ENCODE results near the gene IL1R2. TPM values are rescaled to one million over a fixed set of nuclear protein-coding genes. Genes with fewer than 3 reads are reported as not detected.
A peak's percentile ranks its signal among the peaks of the same experiment; 100 is the strongest.

IL1R2 gene
- polyA plus RNA-seq, 6 donors from 2014 or later: 0.70 TPM; not detected in 5

DNA sequence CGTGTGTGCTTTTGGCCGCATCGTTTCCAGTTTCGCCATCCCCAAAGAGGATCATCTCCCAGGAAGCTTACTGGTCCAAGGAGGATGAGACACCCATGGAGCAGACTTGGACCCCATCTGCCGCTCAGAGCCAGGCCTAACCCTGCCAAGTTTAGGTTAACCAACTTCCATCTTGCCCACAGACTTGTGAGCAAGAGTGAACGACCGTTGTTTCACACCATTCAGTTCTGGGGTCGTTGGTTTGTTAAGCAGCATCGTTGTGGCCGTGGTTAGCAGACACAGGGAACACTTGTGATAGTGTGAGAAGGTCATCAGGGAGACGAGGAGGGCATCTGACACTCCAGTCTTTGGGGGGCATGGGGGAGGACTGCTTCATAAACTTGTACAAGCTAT lies 15.1 kb downstream of the IL1R2 start:
- Mint-ChIP-seq H3K4me1 (peaks cover 6 to 7% (median 6%) of the 10 kb centered on the region in 3 donors), H3K9me3 (peaks cover 0 to 2% (median 0%) of the 10 kb centered on the region in 7 donors), H3K27me3 (peaks cover 6 to 22% (median 9%) of the 10 kb centered on the region in 3 donors), H3K36me3 (no peaks in the 10 kb centered on the region), H3K4me3 (no peak overlapping the region), H3K27ac (peak overlapping the region in 1 of 6 donors; percentile 14)
- ATAC-seq (ENCODE audit: low read depth in 2 of 2): no peak
- no peak for DNase-seq

GRCh38 chr2:102008490-102008889 lies 16.7 kb downstream of the IL1R2 start:
- H3K36me3 Mint-ChIP-seq: no peaks in the 10 kb centered on the region
- peaks cover 0 to 3% (median 2%) of the 10 kb centered on the region in 7 donors for H3K9me3 Mint-ChIP-seq
- no peak for ATAC-seq (ENCODE audit: low read depth in 2 of 2)
- H3K4me1 Mint-ChIP-seq: peaks cover 6 to 7% (median 6%) of the 10 kb centered on the region in 3 donors
- no peak overlapping the region for H3K27ac Mint-ChIP-seq
- H3K4me3 Mint-ChIP-seq: no peak overlapping the region
- DNase-seq: no peak
- peaks cover 6 to 22% (median 9%) of the 10 kb centered on the region in 3 donors for H3K27me3 Mint-ChIP-seq

GRCh38 chr2:102009557-102009956 lies 17.8 kb downstream of the IL1R2 start:
- no peak for DNase-seq
- peaks cover 0 to 9% (median 2%) of the 10 kb centered on the region in 7 donors for H3K9me3 Mint-ChIP-seq
- no peak for ATAC-seq (ENCODE audit: low read depth in 2 of 2)
- H3K27ac Mint-ChIP-seq: no peak overlapping the region
- no peaks in the 10 kb centered on the region for H3K36me3 Mint-ChIP-seq
- peaks cover 6 to 7% (median 6%) of the 10 kb centered on the region in 3 donors for H3K4me1 Mint-ChIP-seq
- no peak overlapping the region for H3K4me3 Mint-ChIP-seq
- H3K27me3 Mint-ChIP-seq: peaks cover 6 to 22% (median 9%) of the 10 kb centered on the region in 3 donors

DNA sequence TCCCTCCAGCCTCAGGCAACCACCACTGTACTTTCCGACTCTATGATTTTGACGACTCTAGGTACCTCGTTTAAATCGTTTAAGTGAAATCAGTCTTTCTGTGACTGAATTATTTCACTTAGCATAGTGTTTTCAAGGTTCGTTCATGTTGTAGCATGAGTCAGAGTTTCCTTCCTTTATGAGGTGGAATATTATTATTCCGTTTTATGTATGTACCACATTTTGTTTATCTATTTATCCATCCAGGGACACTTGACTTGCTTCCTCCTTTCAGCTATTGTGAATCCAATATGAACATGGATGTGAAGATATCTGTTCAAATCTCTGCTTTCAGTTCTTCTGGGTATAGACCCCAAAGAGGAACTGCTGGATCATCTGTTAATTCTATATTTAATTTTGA lies 19.1 kb downstream of the IL1R2 start:
- no peak for DNase-seq
- peaks cover 6 to 17% (median 9%) of the 10 kb centered on the region in 3 donors for H3K27me3 Mint-ChIP-seq
- ATAC-seq (ENCODE audit: low read depth in 2 of 2): peak in 1 of 2 donors; percentile 33
- peak overlapping the region in 1 of 6 donors; percentile 9 for H3K27ac Mint-ChIP-seq
- H3K9me3 Mint-ChIP-seq: peaks cover 0 to 9% (median 2%) of the 10 kb centered on the region in 7 donors
- H3K4me1 Mint-ChIP-seq: peaks cover 6 to 7% (median 6%) of the 10 kb centered on the region in 3 donors
- no peaks in the 10 kb centered on the region for H3K36me3 Mint-ChIP-seq
- H3K4me3 Mint-ChIP-seq: no peak overlapping the region

GRCh38 chr2:102012061-102012614 lies 20.4 kb downstream of the IL1R2 start:
- Mint-ChIP-seq H3K9me3 (peaks cover 0 to 9% (median 2%) of the 10 kb centered on the region in 7 donors), H3K27ac (no peak overlapping the region), H3K27me3 (peaks cover 0 to 12% (median 4%) of the 10 kb centered on the region in 3 donors), H3K4me1 (peaks cover 6 to 7% (median 6%) of the 10 kb centered on the region in 3 donors), H3K4me3 (no peak overlapping the region), H3K36me3 (no peaks in the 10 kb centered on the region)
- DNase-seq (no peak), ATAC-seq (ENCODE audit: low read depth in 2 of 2) (no peak)

DNA sequence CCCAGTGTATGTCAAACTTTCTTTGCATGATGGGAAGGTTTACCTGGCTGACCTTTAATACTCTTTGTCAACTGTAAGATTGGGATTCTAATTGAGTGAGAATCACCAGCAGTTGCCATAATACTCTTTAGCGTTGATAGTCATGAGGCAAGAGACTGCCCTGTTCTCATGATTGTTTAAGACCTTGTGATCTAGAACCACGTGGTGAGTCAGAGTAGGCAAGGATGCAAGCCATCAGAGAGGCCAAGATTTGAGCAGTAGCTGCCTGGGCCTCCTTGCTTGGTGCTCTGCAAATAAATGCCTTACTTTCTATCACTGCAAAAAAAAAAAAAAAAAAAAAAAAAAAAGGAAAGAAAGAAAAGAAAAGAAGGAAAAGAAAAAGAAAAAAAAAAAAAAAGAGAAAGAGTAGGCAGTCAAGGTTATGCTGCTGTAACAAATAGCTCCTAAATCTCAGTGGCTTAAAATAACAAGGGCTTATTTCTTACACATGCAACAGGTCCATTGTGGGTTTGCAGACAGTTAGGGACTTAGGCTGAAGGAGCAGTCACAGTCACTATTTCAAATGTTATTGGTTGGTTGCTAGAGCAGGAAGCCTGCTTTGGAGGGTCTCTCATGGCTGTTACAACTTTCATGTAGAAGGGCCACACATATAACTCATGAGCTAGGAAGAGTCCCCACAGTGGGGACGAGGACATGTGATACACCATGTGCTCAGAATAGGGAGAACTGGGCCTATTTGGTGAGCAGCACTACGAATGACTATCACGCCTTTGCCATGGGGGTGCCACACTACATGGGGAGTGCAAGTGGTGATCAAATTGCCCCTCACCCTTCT lies 21.7 kb downstream of the IL1R2 start:
- H3K4me1 Mint-ChIP-seq: peaks cover 6 to 7% (median 6%) of the 10 kb centered on the region in 3 donors
- peaks cover 0 to 5% (median 4%) of the 10 kb centered on the region in 3 donors for H3K27me3 Mint-ChIP-seq
- no peak overlapping the region for H3K4me3 Mint-ChIP-seq
- no peak for DNase-seq
- H3K9me3 Mint-ChIP-seq: peaks cover 0 to 9% (median 2%) of the 10 kb centered on the region in 7 donors
- no peaks in the 10 kb centered on the region for H3K36me3 Mint-ChIP-seq
- no peak overlapping the region for H3K27ac Mint-ChIP-seq
- no peak for ATAC-seq (ENCODE audit: low read depth in 2 of 2)

DNA sequence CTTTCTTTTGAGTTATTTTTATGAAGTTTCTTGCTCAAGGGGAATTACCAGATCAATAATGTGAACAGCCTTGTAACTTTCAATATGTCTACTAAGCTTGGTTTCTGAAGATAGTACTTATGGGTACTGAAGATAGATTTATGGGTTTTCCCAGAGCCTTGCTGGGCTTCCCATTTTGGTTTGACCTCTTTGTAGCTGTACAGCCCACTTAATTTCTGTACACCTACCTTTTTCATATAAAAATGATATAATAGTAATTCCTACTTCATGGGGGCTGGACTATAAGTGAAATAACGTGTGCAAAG lies 22.2 kb downstream of the IL1R2 start:
- Mint-ChIP-seq H3K4me1 (peaks cover 6 to 7% (median 6%) of the 10 kb centered on the region in 3 donors), H3K36me3 (no peaks in the 10 kb centered on the region), H3K27me3 (peaks cover 0 to 5% (median 4%) of the 10 kb centered on the region in 3 donors), H3K27ac (no peak overlapping the region), H3K9me3 (peaks cover 0 to 9% (median 2%) of the 10 kb centered on the region in 7 donors), H3K4me3 (no peak overlapping the region)
- DNase-seq (no peak), ATAC-seq (ENCODE audit: low read depth in 2 of 2) (no peak)

DNA sequence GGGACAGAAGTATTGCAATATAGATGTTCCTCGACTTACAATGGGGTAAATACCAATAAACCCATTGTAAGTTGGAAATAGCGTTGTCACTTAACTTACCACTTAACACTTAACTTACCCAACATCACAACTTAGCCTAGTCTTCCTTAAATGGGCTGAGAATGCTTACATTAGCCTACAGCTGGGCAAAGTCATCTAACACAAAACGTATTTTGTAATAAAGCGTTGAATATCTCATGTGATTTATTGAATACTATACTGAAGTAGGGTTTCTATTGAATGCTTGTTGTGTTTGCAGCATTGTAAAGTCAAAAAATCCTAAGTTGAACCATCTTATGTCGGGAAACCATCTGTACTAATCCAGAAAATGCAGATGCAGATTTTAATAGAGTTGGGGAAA lies 23.6 kb downstream of the IL1R2 start:
- no peak for ATAC-seq (ENCODE audit: low read depth in 2 of 2)
- Mint-ChIP-seq H3K9me3 (peaks cover 0 to 9% (median 2%) of the 10 kb centered on the region in 7 donors), H3K27ac (no peak overlapping the region), H3K4me1 (peaks cover 6 to 7% (median 7%) of the 10 kb centered on the region in 3 donors), H3K27me3 (peaks cover 0 to 11% (median 4%) of the 10 kb centered on the region in 3 donors), H3K36me3 (no peaks in the 10 kb centered on the region), H3K4me3 (no peak overlapping the region)
- DNase-seq: no peak

- H3K4me1 Mint-ChIP-seq: peaks cover 0 to 4% (median 0%) of the 10 kb centered on the region in 3 donors
- H3K27ac Mint-ChIP-seq: peak overlapping the region in 1 of 6 donors; percentile 27
- no peak for DNase-seq
- ATAC-seq (ENCODE audit: low read depth in 2 of 2): no peak
- peaks cover 0 to 15% (median 0%) of the 10 kb centered on the region in 3 donors for H3K27me3 Mint-ChIP-seq
- peaks cover 0 to 9% (median 2%) of the 10 kb centered on the region in 7 donors for H3K9me3 Mint-ChIP-seq
- no peaks in the 10 kb centered on the region for H3K36me3 Mint-ChIP-seq
- H3K4me3 Mint-ChIP-seq: no peak overlapping the region
Observed at GRCh38 chr2:102016399-102016955, 24.7 kb downstream of the IL1R2 start.

- Mint-ChIP-seq H3K9me3 (peaks cover 0 to 3% (median 0%) of the 10 kb centered on the region in 7 donors), H3K4me1 (peaks cover 0 to 4% (median 0%) of the 10 kb centered on the region in 3 donors), H3K4me3 (no peak overlapping the region), H3K27me3 (peaks cover 0 to 15% (median 0%) of the 10 kb centered on the region in 3 donors), H3K27ac (no peak overlapping the region), H3K36me3 (no peaks in the 10 kb centered on the region)
- no peak for ATAC-seq (ENCODE audit: low read depth in 2 of 2)
- DNase-seq: no peak
Observed at GRCh38 chr2:102018823-102019445, 27.2 kb downstream of the IL1R2 start.

GRCh38 chr2:102020596-102021170 lies 28.9 kb downstream of the IL1R2 start:
- ATAC-seq (ENCODE audit: low read depth in 2 of 2): peak; percentile 61 to 78
- Mint-ChIP-seq H3K27me3 (peaks cover 0 to 15% (median 0%) of the 10 kb centered on the region in 3 donors), H3K36me3 (no peaks in the 10 kb centered on the region)

GRCh38 chr2:102021779-102022178 lies 30.0 kb downstream of the IL1R2 start:
- DNase-seq: no peak
- no peaks in the 10 kb centered on the region for H3K36me3 Mint-ChIP-seq
- peaks cover 0 to 2% (median 0%) of the 10 kb centered on the region in 7 donors for H3K9me3 Mint-ChIP-seq
- no peak for ATAC-seq (ENCODE audit: low read depth in 2 of 2)
- H3K27me3 Mint-ChIP-seq: peaks cover 0 to 15% (median 0%) of the 10 kb centered on the region in 3 donors
- H3K27ac Mint-ChIP-seq: no peak overlapping the region
- H3K4me3 Mint-ChIP-seq: no peak overlapping the region
- peaks cover 0 to 6% (median 0%) of the 10 kb centered on the region in 3 donors for H3K4me1 Mint-ChIP-seq

More at GRCh38 chr2:102020596-102021170, 28.9 kb downstream of the IL1R2 start:
- Mint-ChIP-seq H3K27ac (peak overlapping the region in 1 of 6 donors; percentile 33), H3K4me1 (peaks cover 0 to 4% (median 0%) of the 10 kb centered on the region in 3 donors), H3K9me3 (peaks cover 0 to 2% (median 0%) of the 10 kb centered on the region in 7 donors), H3K4me3 (no peak overlapping the region)
- peak; percentile 67 for DNase-seq
